Activated CD4-positive, alpha-beta T cell treated with anti-CD3 and anti-CD28 coated beads, Interleukin-2, amount 10 ng/mL, durations not matched to agents 7 days and 5 days (primary cell): Measurements from ENCODE around the gene NPHP4. TPM values are rescaled to one million over a fixed set of nuclear protein-coding genes. Genes with fewer than 3 reads are reported as not detected.
A peak's percentile ranks its signal among the peaks of the same experiment; 100 is the strongest.

Experiments used
- CTCF ChIA-PET: fragments of 350-600 bp; sonication (Branson Sonifier 250); formaldehyde crosslinking; loops from one replicate; lab custom pipeline; 2021; ENCODE audit warnings: antibody characterized with exemption; lab: Charles Lee
- POLR2A ChIA-PET: fragments of 350-600 bp; sonication (Branson Sonifier 250); formaldehyde crosslinking; loops from one replicate; lab custom pipeline; 2021; ENCODE audit warnings: antibody characterized with exemption; lab: Charles Lee
- DNase-seq: peaks from one replicate; pipeline ENCODE4 v3.0.0-alpha.2; 2020
- H3K27ac Mint-ChIP-seq: one replicate; pipeline ENCODE4 v1.8.0; 2021; ENCODE audit warnings: mild to moderate bottlenecking, moderate library complexity, mixed read lengths
- H3K27me3 Mint-ChIP-seq: one replicate; pipeline ENCODE4 v1.8.0; 2021; ENCODE audit warnings: mixed read lengths
- H3K36me3 Mint-ChIP-seq: one replicate; pipeline ENCODE4 v1.8.0; 2021; ENCODE audit warnings: low read depth, mixed read lengths
- H3K4me1 Mint-ChIP-seq: one replicate; pipeline ENCODE4 v1.8.0; 2021; ENCODE audit warnings: mixed read lengths
- H3K4me3 Mint-ChIP-seq: one replicate; pipeline ENCODE4 v1.8.0; 2021; ENCODE audit warnings: mild to moderate bottlenecking, moderate library complexity, mixed read lengths
- H3K9me3 Mint-ChIP-seq: one replicate; pipeline ENCODE4 v1.8.0; 2021; ENCODE audit warnings: mixed read lengths
- total RNA-seq, 2 experiments: library from RNA; stranded (reverse); gene quantifications; one replicate each; pipeline ENCODE4 v1.2.3, GENCODE V29; 2021

NPHP4 gene
- 10 to 100 TPM; 14.6 to 16.1 TPM for total RNA-seq

DNA sequence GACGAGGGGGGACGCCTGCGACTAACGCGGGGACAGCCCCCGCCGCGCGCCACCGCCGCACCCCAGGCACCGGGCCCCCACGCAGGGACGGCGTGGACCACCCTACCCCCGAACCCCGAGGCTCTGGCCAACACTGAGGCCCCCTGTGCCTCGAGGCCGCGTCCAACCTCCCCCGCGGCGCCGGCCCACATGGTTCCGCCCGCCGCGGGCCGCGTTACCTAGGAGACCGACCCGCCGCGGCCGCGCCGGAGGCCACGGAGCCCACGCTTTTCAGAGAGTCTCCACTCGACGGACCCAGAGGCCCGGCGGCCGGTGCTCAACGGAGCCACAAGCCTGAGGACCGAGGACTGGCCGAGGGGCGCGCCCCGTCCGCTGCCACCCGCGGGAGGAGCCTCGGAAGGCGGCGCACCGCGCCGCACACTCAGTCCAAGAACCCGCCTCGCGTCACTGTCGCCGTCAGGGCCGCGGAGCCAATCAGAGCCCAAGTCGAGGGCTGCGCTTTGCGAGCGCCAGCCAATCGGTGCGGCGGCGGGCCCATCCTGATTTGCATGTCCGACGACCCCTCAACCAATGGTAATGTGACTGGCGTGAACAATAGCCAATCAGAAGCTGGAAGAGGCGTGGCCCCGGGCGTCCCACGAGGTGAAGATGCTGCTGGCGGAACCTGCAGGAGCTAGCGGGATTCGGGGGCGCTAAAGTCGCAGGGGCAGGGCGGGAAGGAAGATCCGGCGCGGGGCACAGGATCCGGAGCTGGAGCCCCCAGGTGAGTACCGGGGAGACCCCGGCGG is at the start of gene NPHP4:
NPHP4 (minus strand) TSS at position 400 of the 788 bp plus-strand sequence. CDS start 6,136 bp downstream, outside the sequence.
- Mint-ChIP-seq H3K9me3 (no peaks in the 10 kb centered on the region), H3K4me1 (peaks cover 29% of the 10 kb centered on the region), H3K27ac (peak within 1 kb of the TSS; percentile 97), H3K4me3 (peak within 1 kb of the TSS; percentile 96), H3K27me3 (no peaks in the 10 kb centered on the region), H3K36me3 (peaks cover 13% of the 10 kb centered on the region)
- peak; percentile 100 for DNase-seq
- ChIA-PET CTCF (interaction anchor here (0.5 to 1.6 kb wide), 6 partner anchors 12 to 1162 kb away, joined by 3 to 5 read pairs (median 3); no protein-coding TSS in a partner anchor), POLR2A (interaction anchor here (0.6 kb wide), 1 partner anchor 247 kb away, joined by 3 read pairs; no protein-coding TSS in a partner anchor)

DNA sequence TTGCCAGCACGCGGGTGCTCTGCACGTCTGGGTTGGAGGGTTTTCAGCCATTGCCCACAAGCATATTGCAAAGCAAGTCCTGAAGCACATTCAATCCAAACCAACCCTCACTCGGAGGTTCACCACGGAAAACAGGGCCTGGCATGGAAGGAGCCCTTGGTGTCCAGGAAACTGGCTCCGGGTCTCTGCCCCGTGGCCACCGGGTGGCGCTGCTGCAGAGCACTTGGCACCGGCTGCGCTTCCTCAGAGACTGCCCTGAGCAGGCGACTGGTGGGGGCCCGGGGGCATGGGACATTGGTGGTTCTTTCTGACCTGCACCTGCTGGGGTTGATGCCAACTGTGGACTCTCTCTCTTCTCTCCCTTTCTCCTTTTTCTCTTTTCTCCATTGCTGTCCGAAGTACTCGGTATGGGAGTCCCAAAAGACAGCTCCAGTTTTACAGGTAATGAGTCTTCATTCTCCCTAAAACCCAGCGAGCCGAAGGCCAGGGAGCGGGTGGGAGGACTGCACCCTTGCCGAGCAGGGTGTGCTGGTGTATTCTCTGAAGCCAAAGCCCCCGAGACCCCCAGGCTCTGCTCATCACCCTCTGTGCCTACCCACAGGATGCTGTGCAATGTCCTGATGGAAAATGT is 49.3 kb upstream of the NPHP4 start:
- H3K27ac Mint-ChIP-seq = no peak overlapping the region
- H3K9me3 Mint-ChIP-seq = no peaks in the 10 kb centered on the region
- H3K4me1 Mint-ChIP-seq = peaks cover 15% of the 10 kb centered on the region
- H3K4me3 Mint-ChIP-seq = no peak overlapping the region
- CTCF ChIA-PET = no interaction called here
- peaks cover 18% of the 10 kb centered on the region for H3K36me3 Mint-ChIP-seq
- H3K27me3 Mint-ChIP-seq = no peaks in the 10 kb centered on the region
- POLR2A ChIA-PET = no interaction called here
- no peak for DNase-seq

DNA sequence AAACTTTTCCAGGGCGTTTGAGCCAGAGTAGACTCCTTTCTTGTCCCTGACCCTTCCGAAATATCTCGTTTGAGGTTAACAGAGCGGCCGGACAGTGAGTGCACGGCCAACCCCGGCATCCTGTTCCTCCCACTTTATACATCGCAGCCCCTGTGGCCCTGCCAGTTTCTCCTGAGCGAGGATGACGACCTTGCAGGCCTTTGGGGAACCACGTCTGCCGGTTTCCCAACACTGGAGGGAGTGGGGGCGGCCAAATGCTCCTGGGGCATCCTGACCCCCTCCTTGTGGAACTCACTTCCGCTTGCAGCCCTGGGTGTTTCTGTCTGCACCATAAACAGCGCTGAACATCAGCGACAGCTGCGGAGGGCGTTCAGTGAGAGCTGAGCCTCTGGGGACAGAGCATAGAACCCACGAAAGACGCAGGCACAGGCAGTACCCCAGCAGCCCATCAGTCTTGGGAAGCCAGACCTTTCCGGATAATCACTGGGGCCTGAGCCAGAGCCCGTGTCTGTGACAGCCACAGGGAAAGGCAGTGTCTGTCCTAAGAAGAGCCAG is 48.7 kb upstream of the NPHP4 start:
- Mint-ChIP-seq H3K27ac (no peak overlapping the region), H3K36me3 (peaks cover 16% of the 10 kb centered on the region), H3K4me1 (peaks cover 20% of the 10 kb centered on the region), H3K4me3 (no peak overlapping the region), H3K9me3 (no peaks in the 10 kb centered on the region), H3K27me3 (no peaks in the 10 kb centered on the region)
- POLR2A ChIA-PET = no interaction called here
- no peak for DNase-seq
- CTCF ChIA-PET = no interaction called here

DNA sequence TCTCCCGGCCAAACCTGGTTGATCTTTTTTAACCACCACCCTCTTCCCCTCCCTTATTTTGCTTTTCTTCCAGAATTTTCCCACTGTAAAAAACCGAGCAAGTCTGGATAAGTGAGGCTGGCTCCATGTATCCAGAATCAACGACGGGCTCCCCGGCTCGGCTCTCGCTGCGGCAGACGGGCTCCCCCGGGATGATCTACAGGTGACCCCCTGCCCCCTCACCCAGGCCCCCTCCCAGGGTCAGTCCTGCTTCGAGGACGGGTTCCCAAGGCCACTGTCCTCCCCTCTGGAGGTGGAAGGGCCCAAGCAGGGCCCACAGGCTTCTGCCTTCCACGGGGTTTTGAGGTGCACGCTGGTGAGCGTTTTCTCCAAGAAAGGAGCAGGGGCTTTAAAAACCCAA is 48.2 kb upstream of the NPHP4 start:
- no peak for DNase-seq
- Mint-ChIP-seq H3K27ac (no peak overlapping the region), H3K9me3 (no peaks in the 10 kb centered on the region), H3K27me3 (no peaks in the 10 kb centered on the region), H3K4me1 (peaks cover 25% of the 10 kb centered on the region), H3K36me3 (peaks cover 21% of the 10 kb centered on the region), H3K4me3 (no peak overlapping the region)
- ChIA-PET POLR2A (no interaction called here), CTCF (no interaction called here)

DNA sequence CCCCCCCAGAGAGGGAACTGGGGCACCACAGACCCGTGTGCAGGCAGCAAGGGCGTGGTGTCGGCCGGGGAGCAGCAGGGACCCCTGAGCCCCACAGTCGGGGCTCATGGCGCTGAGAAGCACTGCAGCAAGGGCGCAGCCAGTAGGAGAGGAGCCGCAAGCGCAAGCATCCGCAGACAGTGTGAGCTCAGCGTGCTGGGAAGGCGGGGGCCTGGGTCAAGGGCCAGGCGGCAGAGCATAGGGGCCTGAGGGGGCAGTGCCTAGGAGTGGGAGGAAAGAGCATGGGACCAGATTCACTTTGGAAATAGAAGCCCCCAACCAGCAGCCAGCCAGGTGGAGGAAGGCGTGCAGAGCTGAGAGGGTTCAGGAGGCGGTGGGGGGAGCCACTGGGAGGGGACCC is 46.8 kb upstream of the NPHP4 start:
- Mint-ChIP-seq H3K27ac (no peak overlapping the region), H3K36me3 (peaks cover 24% of the 10 kb centered on the region), H3K4me1 (peaks cover 38% of the 10 kb centered on the region), H3K9me3 (no peaks in the 10 kb centered on the region), H3K27me3 (no peaks in the 10 kb centered on the region), H3K4me3 (no peak overlapping the region)
- ChIA-PET CTCF (no interaction called here), POLR2A (no interaction called here)
- DNase-seq = no peak

DNA sequence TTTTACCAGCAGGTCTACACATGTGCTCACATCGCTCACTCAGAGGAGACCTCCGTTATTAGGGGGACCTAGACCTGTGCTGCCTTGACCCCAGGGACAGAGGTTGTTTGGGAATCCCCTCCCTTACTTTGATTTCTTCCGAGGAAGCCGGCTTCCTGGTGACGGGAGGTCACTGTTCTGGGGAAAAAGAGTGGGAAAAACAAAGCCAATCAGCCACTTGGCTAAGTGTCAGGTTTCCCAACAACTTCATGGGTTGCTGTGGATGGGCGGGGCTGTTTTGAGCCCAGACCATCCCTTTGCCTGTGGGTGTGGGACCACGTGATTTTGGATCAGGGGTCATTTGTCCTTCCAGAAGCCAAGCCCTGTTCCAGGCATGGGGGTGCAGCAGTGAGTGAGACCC is 46.4 kb upstream of the NPHP4 start:
- no peak overlapping the region for H3K4me3 Mint-ChIP-seq
- no peaks in the 10 kb centered on the region for H3K9me3 Mint-ChIP-seq
- CTCF ChIA-PET = no interaction called here
- POLR2A ChIA-PET = no interaction called here
- H3K27me3 Mint-ChIP-seq = no peaks in the 10 kb centered on the region
- H3K4me1 Mint-ChIP-seq = peaks cover 38% of the 10 kb centered on the region
- no peak for DNase-seq
- H3K27ac Mint-ChIP-seq = no peak overlapping the region
- peaks cover 24% of the 10 kb centered on the region for H3K36me3 Mint-ChIP-seq

DNA sequence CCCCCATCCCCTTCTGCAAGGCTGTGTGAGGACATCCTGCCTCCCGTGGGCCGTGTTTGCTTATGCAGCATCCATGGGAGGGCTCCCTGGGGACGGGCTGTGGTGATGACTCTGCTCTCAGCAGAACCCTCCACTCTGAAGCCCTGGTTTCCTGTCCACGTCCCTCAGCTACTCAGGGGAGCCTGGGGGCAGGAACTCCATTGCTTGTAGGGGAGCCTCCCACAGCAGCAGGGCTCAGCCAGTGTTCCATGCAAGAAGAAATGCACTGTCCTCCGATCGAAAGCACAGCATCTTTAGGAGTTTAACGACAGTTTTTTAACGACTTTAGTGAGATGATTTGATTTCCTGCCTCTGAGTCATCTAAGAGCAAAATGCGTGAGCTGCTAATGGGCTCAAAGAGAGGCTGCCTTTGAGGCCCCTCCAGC is 45.1 kb upstream of the NPHP4 start:
- Mint-ChIP-seq H3K27ac (peak overlapping the region; percentile 31), H3K27me3 (no peaks in the 10 kb centered on the region), H3K36me3 (peaks cover 26% of the 10 kb centered on the region), H3K9me3 (no peaks in the 10 kb centered on the region), H3K4me1 (peaks cover 48% of the 10 kb centered on the region), H3K4me3 (no peak overlapping the region)
- DNase-seq = peak; percentile 12
- ChIA-PET POLR2A (no interaction called here), CTCF (interaction anchor here (0.6 kb wide), 1 partner anchor 282 kb away, joined by 3 read pairs; no protein-coding TSS in a partner anchor)

DNA sequence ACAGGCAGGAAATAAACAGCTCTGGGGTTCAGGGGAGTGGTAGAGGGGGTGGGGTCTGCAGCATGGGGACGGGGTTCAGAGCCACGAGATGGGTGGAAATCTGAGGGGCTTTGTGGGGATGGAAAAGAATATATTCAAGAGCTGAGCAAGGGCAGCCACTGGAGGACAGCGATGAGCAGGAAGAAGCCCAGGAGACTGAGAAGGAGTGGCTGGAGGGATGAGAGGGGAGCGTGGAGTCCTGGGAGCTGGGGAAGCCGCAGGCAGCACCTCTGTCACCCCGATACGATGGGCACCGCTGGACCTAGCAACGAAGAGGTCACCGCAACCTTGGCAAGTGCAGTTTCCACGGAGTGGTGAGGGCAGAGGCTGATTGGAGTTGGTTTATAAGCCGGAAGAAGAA is 43.5 kb upstream of the NPHP4 start:
- Mint-ChIP-seq H3K4me3 (no peak overlapping the region), H3K27me3 (no peaks in the 10 kb centered on the region), H3K36me3 (peaks cover 26% of the 10 kb centered on the region), H3K4me1 (peaks cover 62% of the 10 kb centered on the region), H3K9me3 (no peaks in the 10 kb centered on the region), H3K27ac (peak overlapping the region; percentile 16)
- CTCF ChIA-PET = interaction anchor here (0.6 to 1.2 kb wide), 2 partner anchors 8 to 43 kb away, joined by 3 read pairs; no protein-coding TSS in a partner anchor
- POLR2A ChIA-PET = no interaction called here
- DNase-seq = no peak

DNA sequence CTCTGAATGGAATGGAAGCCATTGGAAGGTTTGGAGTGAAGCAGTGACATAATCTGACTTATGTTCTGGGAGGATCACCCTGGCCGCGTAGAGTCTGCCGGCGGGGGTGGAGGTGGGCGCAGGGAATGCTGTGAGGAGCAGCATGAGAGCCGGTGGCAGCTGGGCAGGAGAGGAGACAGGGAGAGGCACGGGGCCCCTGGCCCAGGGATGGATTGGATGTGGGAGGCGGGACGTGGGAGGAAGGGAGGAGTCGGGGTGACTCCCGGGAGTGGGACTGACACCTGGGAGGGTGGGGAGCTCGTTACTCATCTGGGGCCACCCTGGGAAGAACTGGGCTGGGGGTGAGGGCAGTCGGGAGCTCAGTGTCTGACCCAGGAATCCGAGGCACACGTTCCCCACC is 43.1 kb upstream of the NPHP4 start:
- peak overlapping the region; percentile 83 for H3K27ac Mint-ChIP-seq
- no peaks in the 10 kb centered on the region for H3K9me3 Mint-ChIP-seq
- CTCF ChIA-PET = interaction anchor here (0.6 to 1.2 kb wide), 2 partner anchors 8 to 43 kb away, joined by 3 read pairs; no protein-coding TSS in a partner anchor
- H3K4me1 Mint-ChIP-seq = peaks cover 66% of the 10 kb centered on the region
- POLR2A ChIA-PET = no interaction called here
- no peaks in the 10 kb centered on the region for H3K27me3 Mint-ChIP-seq
- peaks cover 30% of the 10 kb centered on the region for H3K36me3 Mint-ChIP-seq
- H3K4me3 Mint-ChIP-seq = no peak overlapping the region
- DNase-seq = no peak

DNA sequence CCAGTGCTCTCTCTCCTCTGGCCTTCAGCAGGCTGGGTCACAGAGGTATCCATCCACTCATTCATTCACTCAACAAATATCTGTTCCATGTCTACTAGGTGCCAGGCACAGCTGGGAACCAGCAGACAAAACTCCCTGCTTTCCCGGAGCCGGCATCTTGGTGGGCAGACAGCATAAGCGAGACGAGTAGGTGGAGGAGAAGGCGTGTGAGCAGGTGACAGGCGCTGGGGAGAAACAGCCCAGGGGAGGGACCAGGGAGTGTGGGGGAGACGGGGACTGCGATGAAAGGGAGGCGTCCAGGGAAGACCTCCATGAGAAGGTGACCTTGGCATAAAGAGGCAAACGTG is 42.5 kb upstream of the NPHP4 start:
- no peak for DNase-seq
- ChIA-PET CTCF (interaction anchor here (0.6 to 1.4 kb wide), 5 partner anchors 9 to 42 kb away, joined by 3 to 5 read pairs (median 3); no protein-coding TSS in a partner anchor), POLR2A (interaction anchor here (0.6 kb wide), 1 partner anchor 205 kb away, joined by 4 read pairs; no protein-coding TSS in a partner anchor)
- Mint-ChIP-seq H3K27ac (peak overlapping the region; percentile 83), H3K9me3 (no peaks in the 10 kb centered on the region), H3K4me3 (no peak overlapping the region), H3K27me3 (no peaks in the 10 kb centered on the region), H3K4me1 (peaks cover 72% of the 10 kb centered on the region), H3K36me3 (peaks cover 36% of the 10 kb centered on the region)

DNA sequence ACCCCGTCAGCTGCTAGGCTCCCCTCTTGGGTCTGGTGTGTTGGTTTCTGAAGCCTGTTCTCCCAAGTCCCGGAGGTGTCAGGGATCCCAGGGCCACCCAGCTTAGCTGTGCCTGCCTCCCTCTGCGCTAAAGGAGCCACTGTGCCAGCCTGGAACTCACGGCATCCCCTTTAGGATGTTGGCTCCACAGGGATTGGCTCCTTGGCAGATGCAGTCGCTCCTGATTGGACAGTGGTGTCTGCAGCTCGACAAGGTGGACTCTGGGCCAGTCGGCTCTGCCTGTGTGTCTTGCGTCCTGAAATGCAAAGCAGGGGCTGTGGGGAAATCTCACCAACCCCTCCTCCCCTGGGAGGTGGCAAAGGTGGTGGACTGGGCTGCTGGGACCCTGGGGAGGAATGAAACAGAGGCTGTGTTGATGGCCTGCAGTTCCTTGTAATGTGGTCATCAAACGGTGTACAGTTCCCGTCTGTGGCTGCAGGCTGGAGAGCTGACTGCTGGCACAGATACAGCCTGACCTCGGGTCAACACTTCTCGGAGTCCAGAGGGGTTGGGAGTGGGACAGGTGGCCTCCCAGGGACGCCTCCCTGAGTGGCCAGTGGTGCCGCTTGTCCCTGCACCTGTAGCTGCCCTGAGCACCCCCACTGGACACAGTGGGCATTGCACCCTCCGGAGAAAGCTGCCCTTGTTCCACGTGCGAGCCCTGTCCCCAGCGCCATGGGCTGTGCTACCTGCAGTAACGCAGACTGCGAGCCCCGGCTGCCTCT is 41.9 kb upstream of the NPHP4 start:
- Mint-ChIP-seq H3K9me3 (no peaks in the 10 kb centered on the region), H3K4me1 (peaks cover 77% of the 10 kb centered on the region), H3K27ac (no peak overlapping the region), H3K27me3 (no peaks in the 10 kb centered on the region), H3K36me3 (peaks cover 41% of the 10 kb centered on the region), H3K4me3 (no peak overlapping the region)
- ChIA-PET CTCF (interaction anchor here (0.6 to 1.4 kb wide), 6 partner anchors 8 to 204 kb away, joined by 3 to 5 read pairs (median 3); no protein-coding TSS in a partner anchor), POLR2A (interaction anchor here (0.6 kb wide), 1 partner anchor 206 kb away, joined by 4 read pairs; no protein-coding TSS in a partner anchor)
- peak; percentile 40 for DNase-seq

DNA sequence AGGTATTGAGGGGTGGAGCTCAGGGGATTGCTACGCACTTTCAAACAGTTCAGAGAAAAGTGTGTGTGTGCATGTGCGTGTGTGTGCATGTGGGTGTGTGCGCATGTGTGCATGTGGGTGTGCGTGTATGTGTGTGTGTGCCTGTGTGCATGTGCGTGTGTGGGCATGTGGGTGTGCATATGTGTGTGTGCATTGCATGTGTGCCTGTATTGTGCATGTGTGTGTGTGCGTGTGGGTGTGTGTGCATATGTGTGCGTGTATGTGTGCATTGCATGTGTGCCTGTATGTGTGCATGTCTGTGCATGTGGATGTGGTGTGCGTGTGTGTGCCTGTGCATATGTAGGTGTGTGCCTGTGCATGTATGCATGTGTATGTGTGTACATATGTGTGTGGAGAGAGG is 40.9 kb upstream of the NPHP4 start:
- Mint-ChIP-seq H3K27ac (peak overlapping the region; percentile 58), H3K4me1 (peaks cover 87% of the 10 kb centered on the region), H3K9me3 (no peaks in the 10 kb centered on the region), H3K27me3 (no peaks in the 10 kb centered on the region), H3K36me3 (peaks cover 51% of the 10 kb centered on the region), H3K4me3 (no peak overlapping the region)
- POLR2A ChIA-PET = interaction anchor here (0.6 kb wide), 1 partner anchor 16 kb away, joined by 3 read pairs; no protein-coding TSS in a partner anchor
- DNase-seq = no peak
- CTCF ChIA-PET = interaction anchor here (0.6 to 1.3 kb wide), 3 partner anchors 11 to 205 kb away, joined by 3 to 4 read pairs (median 3); no protein-coding TSS in a partner anchor
